Right cardiac atrium (tissue), 5 donors: ENCODE results near the gene PRDM10. TPM values are rescaled to one million over a fixed set of nuclear protein-coding genes. Genes with fewer than 3 reads are reported as not detected.

ENCODE experiments used
- ATAC-seq, 2 donors: fragments of 200-7000 bp; cut with Tn5 transposase; one replicate each; pipeline versions ENCODE4 v1.8.0 to v1.9.1; 2020; ENCODE audit warnings: moderate library complexity in 2 of 2, mild to moderate bottlenecking in 1 of 2
- DNase-seq, 3 donors: peaks; one replicate each; pipeline ENCODE4 v3.0.0-alpha.2; 2020
- H3K27ac ChIP-seq: one replicate; pipeline ENCODE4 v1.5.1; 2013; ENCODE audit warnings: mild to moderate bottlenecking, low read length, control low read depth, moderate library complexity
- H3K27me3 ChIP-seq: one replicate; pipeline ENCODE4 v1.6.1; 2013; ENCODE audit not compliant: control insufficient read depth, insufficient read depth
- H3K4me1 ChIP-seq: one replicate; pipeline ENCODE4 v1.6.1; 2013; ENCODE audit warnings: low read length; ENCODE audit not compliant: control insufficient read depth, insufficient read depth
- H3K4me3 ChIP-seq: one replicate; pipeline ENCODE4 v1.5.1; 2013; ENCODE audit warnings: low read length, control low read depth
- H3K9me3 ChIP-seq: one replicate; pipeline ENCODE4 v1.6.1; 2013; ENCODE audit warnings: low read length; ENCODE audit not compliant: control insufficient read depth
- WGBS: extraction: QIAGEN DNeasy Blood & Tissue Kit; methylation state at CpG from one replicate; pipeline ENCODE4 v1.1.7; 2013; 5-methylcytosine and 5-hydroxymethylcytosine counted together
- intact Hi-C, 4 donors: fragments of 100-400 bp; cut with DNase I; formaldehyde crosslinking; loops; one replicate each; pipeline versions ENCODE4 v1.11.0 to v1.14.0; 2022 to 2023
- polyA plus RNA-seq: library from polyadenylated mRNA; stranded (reverse); fragments of 200-250 nt; gene quantifications from one replicate; pipeline ENCODE4 v1.2.3, GENCODE V29; 2013
- total RNA-seq, 4 donors: library from RNA; stranded (reverse); fragmentation: NEBNext Ultra II Directional; extraction: Animal tissue kit (Norgen Biotek cat#: 25700); gene quantifications; one replicate each; pipeline ENCODE4 v1.2.1, GENCODE V29; 2021
- donor health status: healthy with polysubstance abuse.
- donor health status: DM: no; HTN: yes; CAD: no.
- donor health status: DM: no; HTN: no; CAD: no.
- donor health status: DM: no; HTN: yes; CAD: no; lungs with severe emphysema.
- donor health status: DM: yes; HTN: yes; CAD: no.

Gene PRDM10
- total and polyA plus RNA-seq, 5 donors, result 1.6 to 7.2 (median 6.1) TPM

DNA sequence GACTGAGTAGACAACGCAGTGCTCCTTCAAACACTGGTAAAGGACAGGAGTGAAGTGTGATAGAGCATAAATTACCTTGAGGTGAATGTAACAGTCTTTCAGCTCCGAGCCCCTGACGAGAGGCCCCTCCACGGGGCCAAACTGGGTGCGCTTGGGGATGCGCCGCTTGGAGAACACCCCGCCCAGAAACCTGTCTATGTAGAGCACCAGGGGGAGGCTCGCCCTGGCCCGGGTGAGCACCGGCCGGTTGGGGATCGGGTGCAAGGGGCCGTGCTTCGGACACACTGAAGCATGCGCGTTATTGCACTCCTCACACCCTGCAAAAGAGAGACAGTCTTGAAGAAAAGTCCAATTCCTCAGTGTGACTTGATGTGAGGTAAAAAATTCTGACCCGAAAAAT lies 57.9 kb downstream of the PRDM10 start:
- DNase-seq (no peak), ATAC-seq (no peak)
- H3K27ac ChIP-seq, result no peak overlapping the region
- no peaks in the 10 kb centered on the region for H3K9me3 ChIP-seq
- no peaks in the 10 kb centered on the region for H3K27me3 ChIP-seq
- no peaks in the 10 kb centered on the region for H3K4me1 ChIP-seq
- 97% methylated on average over 18 of the region's 18 CpGs for WGBS
- intact Hi-C loops, result no loop called here
- no peak overlapping the region for H3K4me3 ChIP-seq

GRCh38 chr11:129943036-129943435 lies 59.6 kb downstream of the PRDM10 start:
- H3K27ac ChIP-seq, result no peak overlapping the region
- no peaks in the 10 kb centered on the region for H3K27me3 ChIP-seq
- ATAC-seq (no peak), DNase-seq (no peak)
- no peaks in the 10 kb centered on the region for H3K9me3 ChIP-seq
- no peaks in the 10 kb centered on the region for H3K4me1 ChIP-seq
- H3K4me3 ChIP-seq, result no peak overlapping the region
- intact Hi-C loops, result no loop called here

GRCh38 chr11:129939510-129939909 lies 63.1 kb downstream of the PRDM10 start:
- no peak for ATAC-seq
- Histone ChIP-seq H3K4me1 (no peaks in the 10 kb centered on the region), H3K4me3 (no peak overlapping the region), H3K9me3 (no peaks in the 10 kb centered on the region), H3K27ac (no peak overlapping the region), H3K27me3 (no peaks in the 10 kb centered on the region)
- DNase-seq, result no peak
- intact Hi-C loops, result no loop called here
- 88% methylated on average over 4 of the region's 4 CpGs for WGBS

DNA sequence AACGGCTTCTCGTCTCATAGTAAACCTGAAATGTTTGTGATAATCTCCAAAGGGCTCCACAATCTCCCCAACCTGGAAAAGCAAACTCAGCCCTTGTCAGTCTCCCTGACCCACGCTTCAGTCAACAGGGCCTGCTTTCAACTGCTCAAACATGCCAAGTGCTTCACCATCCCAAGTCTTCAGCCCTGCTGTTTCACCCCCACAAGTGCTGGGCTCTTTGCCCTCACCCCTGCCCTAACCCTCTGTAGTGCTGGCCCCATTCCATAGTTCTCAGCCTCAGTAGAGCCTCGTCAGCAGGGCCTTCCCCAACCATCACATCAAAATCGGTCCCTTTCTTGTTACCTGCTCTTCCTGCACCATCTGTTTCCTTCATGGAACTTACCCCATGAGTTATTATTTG lies 63.9 kb downstream of the PRDM10 start:
- Histone ChIP-seq H3K9me3 (no peaks in the 10 kb centered on the region), H3K4me3 (no peak overlapping the region), H3K27me3 (no peaks in the 10 kb centered on the region), H3K27ac (no peak overlapping the region), H3K4me1 (no peaks in the 10 kb centered on the region)
- ATAC-seq (no peak), DNase-seq (no peak)
- 79% methylated on average over 5 of the region's 5 CpGs for WGBS
- intact Hi-C loops, result no loop called here

DNA sequence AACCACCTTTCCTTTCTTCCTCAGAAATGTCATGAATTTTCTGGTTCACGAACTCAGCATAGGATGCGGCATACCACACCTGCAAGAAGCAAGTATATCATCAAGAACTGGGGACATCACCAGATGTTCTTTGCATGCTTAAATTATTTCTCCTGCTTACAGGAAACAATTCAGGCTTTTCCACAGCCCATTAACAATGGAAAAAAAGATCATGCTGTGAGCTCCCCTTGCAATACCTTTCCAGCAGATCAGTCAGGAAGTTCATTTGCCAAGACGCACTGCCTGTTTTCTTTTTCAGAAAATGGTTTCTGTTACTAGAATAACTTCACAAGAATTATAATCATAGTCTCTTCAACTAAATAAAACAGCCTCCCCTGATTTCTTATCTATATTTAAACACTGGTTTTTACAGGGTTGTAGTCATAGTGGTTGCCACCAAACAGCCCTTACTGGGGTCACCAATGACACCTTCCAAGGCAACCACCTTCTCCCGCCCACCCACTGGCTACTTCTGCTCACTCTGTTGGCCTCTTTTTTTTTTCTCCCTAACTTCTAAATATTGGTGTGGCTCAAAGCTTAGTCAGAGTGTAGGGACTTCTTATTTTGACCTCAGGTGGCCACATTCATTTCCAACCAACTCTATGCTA lies 64.9 kb downstream of the PRDM10 start:
- ATAC-seq, result no peak
- no peak overlapping the region for H3K27ac ChIP-seq

DNA sequence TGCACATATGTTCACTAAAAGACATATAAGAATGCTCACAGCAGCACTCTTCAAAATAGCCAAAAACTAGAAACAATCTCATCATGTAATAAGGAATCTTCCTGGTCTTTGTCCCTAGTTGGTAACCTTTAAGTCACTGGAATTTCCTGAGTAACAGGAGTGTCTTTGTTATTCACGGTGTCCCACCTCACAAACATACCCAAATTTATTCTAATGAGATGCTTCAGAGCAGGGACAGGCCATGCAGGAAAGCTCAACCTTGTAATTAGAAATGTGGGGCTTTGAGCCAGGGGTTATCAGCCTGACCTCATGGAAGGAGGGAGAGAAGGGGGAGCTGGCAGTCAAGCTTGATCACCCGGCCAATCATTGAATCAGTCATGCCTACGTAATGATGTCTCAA lies 66.9 kb downstream of the PRDM10 start:
- ATAC-seq (no peak), DNase-seq (no peak)
- no peak overlapping the region for H3K27ac ChIP-seq
- H3K4me1 ChIP-seq, result no peaks in the 10 kb centered on the region
- no peak overlapping the region for H3K4me3 ChIP-seq
- 61% methylated on average over 3 of the region's 3 CpGs for WGBS
- intact Hi-C loops, result no loop called here
- H3K9me3 ChIP-seq, result no peaks in the 10 kb centered on the region
- H3K27me3 ChIP-seq, result no peaks in the 10 kb centered on the region

More for the DNA sequence above, 64.9 kb downstream of the PRDM10 start:
- intact Hi-C loops, result no loop called here
- no peaks in the 10 kb centered on the region for H3K27me3 ChIP-seq
- H3K9me3 ChIP-seq, result no peaks in the 10 kb centered on the region
- no peaks in the 10 kb centered on the region for H3K4me1 ChIP-seq
- 88% methylated on average over 4 of the region's 4 CpGs for WGBS
- no peak overlapping the region for H3K4me3 ChIP-seq
- no peak for DNase-seq

DNA sequence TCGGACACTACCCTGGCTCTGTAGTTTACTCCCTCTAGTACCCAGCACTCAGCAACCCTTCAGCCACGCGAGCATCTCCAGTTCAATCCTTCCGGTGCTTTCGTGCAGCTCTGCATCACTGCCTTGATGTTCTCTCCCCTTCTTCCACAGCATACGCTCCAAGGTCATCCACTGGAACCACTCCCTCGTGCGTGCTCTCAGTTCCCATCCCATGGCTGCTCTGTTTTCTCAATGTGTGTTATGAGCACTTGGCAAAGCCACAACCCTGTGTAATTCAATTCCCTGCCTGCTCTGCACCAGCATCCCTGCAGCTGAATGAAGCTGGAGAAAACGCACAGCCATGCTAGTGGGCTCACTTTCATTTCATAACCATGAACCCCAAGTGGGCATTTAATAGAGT lies 68.7 kb downstream of the PRDM10 start:
- no peaks in the 10 kb centered on the region for H3K27me3 ChIP-seq
- no peak overlapping the region for H3K27ac ChIP-seq
- no peak overlapping the region for H3K4me3 ChIP-seq
- DNase-seq (no peak), ATAC-seq (no peak)
- no peaks in the 10 kb centered on the region for H3K4me1 ChIP-seq
- H3K9me3 ChIP-seq, result no peaks in the 10 kb centered on the region
- intact Hi-C loops, result no loop called here
- 97% methylated on average over 9 of the region's 9 CpGs for WGBS

DNA sequence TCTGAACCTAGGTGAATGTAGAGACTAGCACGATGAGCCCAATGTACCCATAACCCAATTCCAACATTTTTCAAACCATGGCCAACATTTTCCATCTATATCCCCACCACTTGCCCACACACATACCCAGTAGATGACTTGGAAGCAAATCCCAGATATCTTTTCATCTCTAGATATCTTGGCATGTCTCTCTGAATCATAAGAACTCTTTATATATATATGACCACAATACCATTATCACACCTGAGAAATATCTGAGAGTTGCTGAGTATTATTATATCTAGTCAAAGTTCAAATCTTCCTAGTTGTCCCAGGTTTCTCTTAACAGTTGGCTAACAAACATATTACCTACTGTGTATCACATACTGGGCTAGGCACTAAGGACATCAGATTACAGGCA lies 69.4 kb downstream of the PRDM10 start:
- WGBS, result 100% methylated on average over 1 of the region's 1 CpG
- intact Hi-C loops, result no loop called here
- no peak for ATAC-seq
- H3K27ac ChIP-seq, result no peak overlapping the region
- no peak overlapping the region for H3K4me3 ChIP-seq
- no peaks in the 10 kb centered on the region for H3K9me3 ChIP-seq
- no peaks in the 10 kb centered on the region for H3K27me3 ChIP-seq
- H3K4me1 ChIP-seq, result no peaks in the 10 kb centered on the region
- DNase-seq, result no peak

GRCh38 chr11:129932381-129933067 lies 70.1 kb downstream of the PRDM10 start:
- Histone ChIP-seq H3K27ac (no peak overlapping the region), H3K27me3 (no peaks in the 10 kb centered on the region), H3K4me1 (no peaks in the 10 kb centered on the region), H3K9me3 (no peaks in the 10 kb centered on the region), H3K4me3 (no peak overlapping the region)
- ATAC-seq, result no peak
- DNase-seq, result no peak
- intact Hi-C loops, result no loop called here
- WGBS, result 90% methylated on average over 7 of the region's 7 CpGs

DNA sequence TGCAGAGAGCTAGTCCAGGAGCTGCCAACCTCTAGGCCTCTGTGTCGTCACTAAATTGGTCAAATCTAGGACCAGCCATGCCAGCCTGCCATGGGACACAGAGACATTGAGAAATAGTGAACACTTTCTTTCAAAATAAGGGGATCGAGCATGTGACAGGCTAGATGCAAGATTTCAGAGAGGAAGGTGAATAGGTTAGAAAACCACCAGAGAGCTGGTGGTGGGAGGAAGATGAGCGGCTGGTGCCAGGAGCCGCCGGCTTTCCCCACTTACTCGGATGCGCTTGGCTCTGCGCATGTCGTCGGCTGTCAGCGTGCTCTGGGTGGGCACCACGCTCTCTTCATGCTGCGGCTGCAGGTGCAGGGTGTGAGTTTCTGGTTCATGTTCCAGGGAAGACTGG lies 71.9 kb downstream of the PRDM10 start:
- ATAC-seq (no peak), DNase-seq (no peak)
- 86% methylated on average over 13 of the region's 13 CpGs for WGBS
- no peaks in the 10 kb centered on the region for H3K9me3 ChIP-seq
- H3K27me3 ChIP-seq, result no peaks in the 10 kb centered on the region
- H3K27ac ChIP-seq, result no peak overlapping the region
- intact Hi-C loops, result no loop called here
- no peak overlapping the region for H3K4me3 ChIP-seq
- no peaks in the 10 kb centered on the region for H3K4me1 ChIP-seq

- 84% methylated on average over 6 of the region's 6 CpGs for WGBS
- no peaks in the 10 kb centered on the region for H3K4me1 ChIP-seq
- no peaks in the 10 kb centered on the region for H3K27me3 ChIP-seq
- ATAC-seq, result no peak
- no peak overlapping the region for H3K27ac ChIP-seq
- H3K9me3 ChIP-seq, result no peaks in the 10 kb centered on the region
- DNase-seq, result no peak
- H3K4me3 ChIP-seq, result no peak overlapping the region
- intact Hi-C loops, result no loop called here
Observed at GRCh38 chr11:129930296-129930695, 72.3 kb downstream of the PRDM10 start.

- Histone ChIP-seq H3K9me3 (no peaks in the 10 kb centered on the region), H3K27ac (no peak overlapping the region), H3K4me3 (no peak overlapping the region), H3K27me3 (no peaks in the 10 kb centered on the region), H3K4me1 (no peaks in the 10 kb centered on the region)
- no peak for ATAC-seq
- intact Hi-C loops, result no loop called here
- DNase-seq, result no peak
- 83% methylated on average over 2 of the region's 2 CpGs for WGBS
Observed at GRCh38 chr11:129929721-129930120, 72.9 kb downstream of the PRDM10 start.
